NK-92 (cell line): ENCODE data around the gene PEX3.

Experiments used
- DNase-seq: peaks from one replicate; lab custom pipeline; 2025; ENCODE audit not compliant: unreplicated experiment; lab: John Stamatoyannopoulos, UW

PEX3 gene, protein sequence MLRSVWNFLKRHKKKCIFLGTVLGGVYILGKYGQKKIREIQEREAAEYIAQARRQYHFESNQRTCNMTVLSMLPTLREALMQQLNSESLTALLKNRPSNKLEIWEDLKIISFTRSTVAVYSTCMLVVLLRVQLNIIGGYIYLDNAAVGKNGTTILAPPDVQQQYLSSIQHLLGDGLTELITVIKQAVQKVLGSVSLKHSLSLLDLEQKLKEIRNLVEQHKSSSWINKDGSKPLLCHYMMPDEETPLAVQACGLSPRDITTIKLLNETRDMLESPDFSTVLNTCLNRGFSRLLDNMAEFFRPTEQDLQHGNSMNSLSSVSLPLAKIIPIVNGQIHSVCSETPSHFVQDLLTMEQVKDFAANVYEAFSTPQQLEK

DNA sequence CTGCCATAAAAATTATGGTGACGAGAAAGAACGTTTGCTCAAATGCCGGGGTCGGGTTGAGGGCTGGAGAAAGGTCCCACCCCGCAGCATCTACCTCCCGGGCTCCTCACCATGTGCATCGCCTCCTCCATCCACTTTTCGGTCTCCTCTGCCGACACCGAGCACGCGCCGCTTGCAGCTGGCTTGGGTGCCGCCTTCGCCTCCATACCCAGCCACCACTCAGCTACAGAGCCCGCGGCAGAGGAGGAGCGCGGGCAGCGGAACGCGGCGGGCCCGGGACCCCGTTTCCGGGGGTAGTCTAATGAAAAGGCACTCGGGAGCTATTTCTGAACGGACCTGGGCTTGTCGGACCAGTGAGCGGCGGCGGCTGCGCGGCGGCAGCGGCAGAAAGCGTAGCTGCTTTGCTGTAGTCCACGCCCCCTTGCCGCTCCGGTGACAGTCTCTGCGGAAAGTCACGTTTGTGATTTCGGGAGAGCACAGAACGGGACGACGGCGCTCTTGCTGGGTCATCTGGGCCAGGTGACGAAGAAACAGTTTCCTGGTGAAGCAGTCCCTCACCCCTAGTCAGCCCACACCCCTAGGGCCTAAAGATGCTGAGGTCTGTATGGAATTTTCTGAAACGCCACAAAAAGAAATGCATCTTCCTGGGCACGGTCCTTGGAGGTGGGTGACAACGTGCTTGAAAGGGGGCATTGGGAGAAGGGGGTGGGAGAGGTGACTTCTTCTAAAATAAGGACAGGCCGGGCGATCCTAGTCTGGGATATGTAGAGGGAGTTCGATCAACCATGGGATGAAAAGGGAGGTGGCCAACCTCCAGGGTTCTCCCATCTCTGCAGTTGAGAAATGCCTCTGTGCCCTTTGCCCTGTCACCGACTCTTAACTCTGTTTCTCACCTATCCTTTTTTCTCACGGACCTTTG, at the start of gene PEX3, which contains the start of gene ADAT2:
Gene PEX3 (plus strand): TSS at position 353 of the 919 bp plus-strand sequence. CDS start 238 bp downstream, at position 591.
Gene ADAT2 (minus strand): TSS at position 243 of the 919 bp plus-strand sequence. CDS start 37 bp downstream, at position 206.
- peak; percentile 48 for DNase-seq

- DNase-seq, result no peak
Measured at GRCh38 chr6:143401068-143401446, 49.5 kb upstream of the PEX3 start.

DNA sequence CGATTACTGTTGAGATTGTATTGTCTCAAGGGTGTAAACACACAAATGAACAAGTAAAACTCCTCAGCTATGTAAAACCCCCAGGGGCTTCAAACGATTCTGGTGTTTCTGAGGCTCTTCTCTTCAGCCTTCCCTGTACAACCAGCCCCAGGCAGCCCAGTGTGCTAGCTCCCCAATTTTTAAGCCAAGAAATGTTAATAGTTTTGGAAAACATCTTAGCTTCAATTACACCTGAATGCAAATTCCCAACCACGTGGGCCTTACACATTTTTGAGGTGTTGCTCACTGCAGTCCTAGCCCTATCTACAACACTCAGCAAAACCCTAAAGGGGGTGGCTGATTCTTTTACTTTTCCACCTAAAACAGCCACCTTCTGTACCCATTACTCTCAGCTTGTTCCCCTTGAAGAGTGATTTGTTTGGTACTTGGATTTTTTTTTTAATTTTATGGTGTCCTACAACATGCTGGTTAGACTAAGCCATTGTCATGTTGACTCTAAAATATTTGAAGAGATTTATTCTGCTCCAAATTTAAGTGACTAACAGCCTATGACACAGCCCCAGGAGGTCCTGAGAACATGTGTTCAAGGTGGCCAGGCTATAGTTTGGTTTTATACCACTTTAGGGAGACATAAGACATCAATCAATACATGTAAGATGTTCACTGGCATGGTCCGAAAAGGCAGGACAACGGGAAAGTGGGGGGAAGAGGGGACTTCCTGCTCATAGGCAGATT, 48.8 kb upstream of the PEX3 start:
- DNase-seq, result no peak

- no peak for DNase-seq
Measured at GRCh38 chr6:143402721-143403336, 47.8 kb upstream of the PEX3 start.

DNA sequence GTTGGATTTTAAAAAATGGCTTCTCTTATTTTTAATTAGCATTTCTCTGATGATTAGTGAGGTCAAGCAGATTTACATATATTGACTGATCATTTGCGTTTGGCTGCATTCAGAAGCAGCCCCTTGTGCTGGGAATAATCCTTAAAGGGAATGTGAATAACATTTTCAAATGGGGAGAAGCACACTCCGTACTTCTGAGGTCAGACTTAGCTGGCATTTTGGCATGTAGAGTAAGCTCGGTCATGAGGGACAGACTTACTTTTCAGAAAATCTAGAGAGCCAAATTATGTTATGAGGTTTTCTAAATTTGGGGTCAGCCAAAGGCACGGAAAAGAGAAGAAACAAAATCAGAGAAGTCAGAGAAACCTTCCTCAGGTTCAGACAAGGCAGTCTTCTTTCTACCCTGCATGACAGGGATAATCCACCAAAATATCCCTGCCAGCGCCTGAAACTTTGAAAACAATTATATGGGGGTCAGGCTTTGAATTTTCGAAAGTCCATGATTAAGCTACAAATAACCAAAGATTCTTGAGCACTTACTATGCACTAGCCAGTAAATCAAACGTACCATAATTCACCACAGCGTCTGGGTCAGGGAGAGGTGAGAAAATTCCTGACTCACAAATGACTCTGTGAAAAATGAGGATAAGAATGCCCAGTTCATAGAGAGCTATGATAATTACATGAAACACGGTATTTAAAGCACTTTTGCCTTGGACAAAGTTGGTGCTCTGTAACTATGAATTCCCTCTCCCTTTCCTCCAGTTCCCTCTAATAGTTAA, 45.0 kb upstream of the PEX3 start:
- no peak for DNase-seq

GRCh38 chr6:143406673-143407072, 43.9 kb upstream of the PEX3 start:
- DNase-seq, result no peak

GRCh38 chr6:143408151-143408786, 42.3 kb upstream of the PEX3 start:
- DNase-seq, result no peak

DNA sequence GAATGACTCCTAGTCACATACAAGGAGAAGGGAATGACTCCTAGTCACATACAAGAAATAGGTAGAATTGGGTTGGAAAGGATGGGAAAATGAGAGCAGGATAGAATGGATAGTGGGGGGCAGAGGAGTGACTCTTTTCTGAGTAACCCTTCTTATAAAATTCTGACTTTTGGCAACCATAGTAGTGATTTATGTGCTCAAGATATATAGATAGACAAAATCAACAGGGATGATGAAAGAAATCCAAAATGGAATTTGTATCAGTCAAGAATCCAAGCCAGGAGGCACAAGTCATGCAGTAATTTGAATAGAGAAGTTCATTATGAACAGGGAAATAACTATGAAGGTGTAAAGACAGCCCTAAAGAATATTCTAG, 41.8 kb upstream of the PEX3 start:
- DNase-seq, result no peak

- no peak for DNase-seq
Measured at GRCh38 chr6:143410859-143411270, 39.7 kb upstream of the PEX3 start.

DNA sequence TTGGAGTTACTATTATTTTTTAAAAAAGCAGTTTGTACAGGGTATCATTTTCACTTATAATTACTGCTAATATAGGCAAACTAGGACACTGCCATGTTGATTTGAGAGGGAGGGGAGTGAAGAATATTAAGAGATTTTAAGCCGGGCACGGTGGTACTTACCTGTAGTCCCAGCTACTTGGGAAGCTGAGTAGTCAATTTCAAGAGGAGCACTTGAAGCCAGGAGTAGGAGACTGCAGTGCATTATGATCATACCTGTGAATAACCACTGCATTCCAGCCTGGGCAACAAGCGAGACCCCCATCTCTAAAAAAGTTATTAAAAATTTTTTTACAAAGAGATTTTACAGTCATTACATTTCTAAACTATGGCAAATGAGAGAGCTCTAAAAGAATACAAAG, 35.8 kb upstream of the PEX3 start:
- DNase-seq, result no peak

GRCh38 chr6:143419526-143419925, 31.1 kb upstream of the PEX3 start:
- DNase-seq, result no peak

- DNase-seq, result no peak
Measured at GRCh38 chr6:143426026-143426425, 24.6 kb upstream of the PEX3 start.

DNA sequence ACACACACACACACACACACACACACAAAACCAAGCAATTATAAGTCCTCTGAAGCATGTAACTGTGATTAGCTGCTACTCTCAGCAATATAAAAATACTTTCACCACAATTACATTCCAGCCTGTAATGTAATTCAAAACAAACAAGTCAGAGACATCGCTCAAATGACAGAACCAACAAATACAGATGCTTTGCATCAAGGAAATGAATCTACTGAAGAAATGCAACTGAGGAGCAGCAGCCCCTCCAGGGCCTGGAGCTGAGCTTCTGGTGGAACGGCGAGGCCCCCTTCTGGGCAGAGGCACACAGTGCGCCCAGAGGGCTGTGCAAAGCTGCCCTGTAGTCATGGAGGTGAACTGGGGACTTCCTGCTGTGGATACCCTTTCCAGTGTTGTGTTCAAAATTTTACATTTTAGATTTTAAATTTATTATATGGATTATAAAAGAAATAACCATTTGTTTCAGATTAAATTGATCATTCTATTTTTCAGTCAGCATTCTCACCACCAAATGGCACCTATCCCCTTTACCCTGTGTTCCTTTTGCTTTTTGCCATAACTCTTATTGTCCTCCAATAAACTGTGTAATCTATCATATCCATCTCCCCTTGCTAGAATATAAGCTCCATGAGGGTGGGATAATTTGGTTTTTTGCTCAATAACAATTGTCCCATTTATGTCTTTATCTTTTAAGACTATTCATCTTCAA, 23.3 kb upstream of the PEX3 start:
- no peak for DNase-seq

DNA sequence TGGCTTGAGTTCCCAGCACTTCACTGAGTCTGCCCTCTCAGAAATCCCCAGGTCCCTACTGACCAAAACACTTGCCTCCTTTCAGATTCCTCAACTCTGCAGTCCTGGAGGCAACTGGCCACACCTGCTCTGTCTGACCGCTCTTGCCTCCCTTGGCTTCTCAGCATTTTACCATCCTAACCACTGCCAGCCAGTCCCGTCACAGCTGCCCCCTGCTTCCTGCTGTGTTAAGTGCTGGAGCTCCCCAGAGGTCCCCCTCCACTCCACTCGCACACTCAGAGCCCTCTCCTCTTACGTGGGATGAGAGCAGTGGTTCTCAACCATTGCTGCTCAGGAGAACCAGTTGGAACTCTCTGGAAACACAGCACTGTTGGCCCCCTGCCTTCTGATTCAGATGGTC, 20.6 kb upstream of the PEX3 start:
- DNase-seq, result no peak

- DNase-seq, result no peak
Measured at GRCh38 chr6:143431226-143431625, 19.4 kb upstream of the PEX3 start.

GRCh38 chr6:143432588-143432987, 18.0 kb upstream of the PEX3 start:
- no peak for DNase-seq

GRCh38 chr6:143441010-143441409, 9.6 kb upstream of the PEX3 start:
- no peak for DNase-seq

DNA sequence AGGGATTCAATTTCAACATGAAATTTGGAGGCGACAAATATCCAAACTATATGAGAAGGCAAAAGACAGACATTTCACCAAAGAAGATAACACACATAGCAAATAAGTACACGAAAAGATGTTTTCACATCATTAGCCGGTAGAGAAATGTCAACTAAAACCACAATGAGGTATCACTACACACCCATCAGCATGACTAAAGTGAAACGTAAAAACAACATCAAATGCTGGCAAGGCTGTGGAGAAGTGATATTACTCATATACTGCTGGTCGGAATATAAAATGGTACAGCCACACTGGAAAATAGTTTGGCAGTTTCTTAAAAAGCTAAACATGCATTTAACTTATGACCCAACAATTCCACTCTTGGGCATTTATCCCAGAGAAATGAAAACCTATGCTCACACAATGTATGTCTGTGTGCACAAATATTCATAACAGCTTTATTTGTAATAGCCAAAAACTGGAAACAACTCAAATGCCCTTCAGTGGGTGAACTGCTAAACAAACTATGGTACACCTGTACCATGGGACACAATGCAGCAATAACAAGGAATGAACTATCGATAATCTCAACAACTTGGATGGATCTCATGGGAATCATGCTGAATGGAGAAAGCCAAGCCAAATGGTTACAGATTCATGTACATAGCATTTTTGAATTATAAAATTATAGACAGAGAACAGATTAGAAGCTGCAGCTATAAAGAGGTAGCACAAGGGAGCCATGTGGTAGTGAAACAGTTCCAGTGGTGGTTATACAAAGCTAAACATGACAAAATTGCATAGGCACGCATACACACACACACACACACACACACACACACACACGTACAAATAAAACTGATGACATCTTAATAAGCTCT, 8.7 kb upstream of the PEX3 start:
- DNase-seq, result no peak
